SK-N-SH (cell line): ENCODE results near the gene ARHGEF4. TPM values are rescaled to one million over a fixed set of nuclear protein-coding genes. Genes with fewer than 3 reads are reported as not detected.

Experiments
- CTCF ChIA-PET: fragments of 300-600, 350-600 bp; formaldehyde crosslinking; extraction: SDS; loops from one replicate; lab custom pipeline; 2021; lab: Yijun Ruan, JAX
- POLR2A ChIA-PET: fragments of 350-600 bp; sonication (Branson Sonifier 250); formaldehyde crosslinking; extraction: SDS; loops from one replicate; lab custom pipeline; 2020; ENCODE audit warnings: antibody characterized with exemption, inconsistent platforms; lab: Yijun Ruan, JAX
- DNase-seq: peaks from one replicate; pipeline ENCODE4 v3.0.0; 2012
- H2AFZ ChIP-seq: fragments of 200-600 bp; sonication (generic); 2 replicates; pipeline ENCODE4 v1.8.1; 2016; ENCODE audit warnings: antibody characterized with exemption, mild to moderate bottlenecking, low read depth
- H3F3A ChIP-seq: fragments of 200-600 bp; sonication (generic); replicated peaks from 2 replicates; pipeline ENCODE3; 2016; ENCODE audit warnings: antibody characterized with exemption, mild to moderate bottlenecking; ENCODE audit not compliant: insufficient read depth
- H3K27ac ChIP-seq, 2 experiments: fragments of 200-500 bp in 1 of 2; fragments of 200-600 bp in 1 of 2; sonication (Bioruptor generic) in 1 of 2; sonication (generic), shearing (Covaris generic) in 1 of 2; 2 replicates each; pipeline versions ENCODE4 v1.5.1 to v1.6.1; 2014 to 2016; ENCODE audit warnings: low read depth in 2 of 2, inconsistent platforms in 1 of 2, low read length in 1 of 2, mild to moderate bottlenecking in 1 of 2, mixed read lengths in 1 of 2
- H3K27me3 ChIP-seq: fragments of 200-600 bp; sonication (generic), shearing (Covaris generic); 2 replicates; pipeline ENCODE4 v1.6.1; 2016; ENCODE audit warnings: mixed run types; ENCODE audit not compliant: insufficient read depth
- H3K36me3 ChIP-seq, 2 experiments: fragments of 200-500 bp in 1 of 2; fragments of 200-600 bp in 1 of 2; sonication (Bioruptor generic) in 1 of 2; sonication (generic) in 1 of 2; replicated peaks in 1 of 2; 2 replicates each; pipeline versions ENCODE3 to v1.5.1; 2014 to 2016; ENCODE audit warnings: low read length in 1 of 2, mild to moderate bottlenecking in 1 of 2; ENCODE audit not compliant: insufficient read depth in 2 of 2, control insufficient read depth in 1 of 2
- H3K4me1 ChIP-seq, 2 experiments: fragments of 200-500 bp in 1 of 2; fragments of 200-600 bp in 1 of 2; sonication (Bioruptor generic) in 1 of 2; sonication (generic), shearing (Covaris generic) in 1 of 2; 2 replicates each; pipeline versions ENCODE4 v1.5.1 to v1.6.1; 2014 to 2016; ENCODE audit warnings: low read depth in 1 of 2, low read length in 1 of 2, mixed run types in 1 of 2; ENCODE audit not compliant: insufficient read depth in 2 of 2, control insufficient read depth in 1 of 2
- H3K4me2 ChIP-seq: fragments of 200-600 bp; sonication (generic), shearing (Covaris generic); 2 replicates; pipeline ENCODE4 v1.6.1; 2017; ENCODE audit warnings: mixed run types
- H3K4me3 ChIP-seq, 2 experiments: fragments of 200-500 bp in 1 of 2; fragments of 200-600 bp in 1 of 2; sonication (Bioruptor generic) in 1 of 2; sonication (generic), shearing (Covaris generic) in 1 of 2; 2 replicates each; pipeline versions ENCODE4 v1.5.1 to v1.8.1; 2014 to 2016; ENCODE audit warnings: low read depth in 2 of 2, inconsistent platforms in 1 of 2, low read length in 1 of 2, mild to moderate bottlenecking in 1 of 2, mixed read lengths in 1 of 2, moderate library complexity in 1 of 2
- H3K79me2 ChIP-seq: fragments of 200-600 bp; sonication (generic); 2 replicates; pipeline ENCODE4 v1.8.1; 2017; ENCODE audit warnings: mild to moderate bottlenecking; ENCODE audit not compliant: insufficient read depth
- H3K9ac ChIP-seq: fragments of 200-600 bp; sonication (generic); 2 replicates; pipeline ENCODE4 v1.6.1; 2017; ENCODE audit warnings: mixed run types
- H3K9me2 ChIP-seq: fragments of 200-600 bp; sonication (generic); 2 replicates; pipeline ENCODE4 v1.6.1; 2017; ENCODE audit warnings: mixed run types
- H3K9me3 ChIP-seq: fragments of 200-600 bp; sonication (generic); 2 replicates; pipeline ENCODE4 v1.6.1; 2017; ENCODE audit warnings: mixed run types, mild to moderate bottlenecking, moderate library complexity
- H4K20me1 ChIP-seq: fragments of 200-600 bp; sonication (generic); 2 replicates; pipeline ENCODE4 v1.6.1; 2017; ENCODE audit warnings: mild to moderate bottlenecking, mixed run types; ENCODE audit not compliant: insufficient read depth
- ELF1 ChIP-seq: IDR thresholded peaks from 2 replicates; pipeline ENCODE4 v1.4.0; 2012
- EP300 ChIP-seq, 2 experiments: IDR thresholded peaks; 2 replicates each; pipeline versions ENCODE4 v1.4.0 to v1.6.1; 2012; ENCODE audit warnings: borderline replicate concordance in 1 of 2, low read depth in 1 of 2, low read length in 1 of 2
- EZH2phosphoT487 ChIP-seq: fragments of 200-600 bp; sonication (generic); IDR thresholded peaks from 2 replicates; pipeline ENCODE4 v1.6.1; 2017; ENCODE audit warnings: low read depth, mixed run types, mild to moderate bottlenecking, antibody characterized with exemption, moderate library complexity, borderline replicate concordance
- GABPA ChIP-seq: IDR thresholded peaks from 2 replicates; pipeline ENCODE4 v1.4.0; 2012; ENCODE audit warnings: low read depth, mild to moderate bottlenecking
- MAX ChIP-seq: IDR thresholded peaks from 2 replicates; pipeline ENCODE4 v1.4.0; 2012; ENCODE audit warnings: low read depth
- MXI1 ChIP-seq: IDR thresholded peaks from 2 replicates; pipeline ENCODE4 v1.6.1; 2012; ENCODE audit warnings: mild to moderate bottlenecking, low read depth, low read length, improper control_type of control experiment
- POLR2AphosphoS5 ChIP-seq: IDR thresholded peaks from 2 replicates; pipeline ENCODE4 v1.6.1; 2012; ENCODE audit warnings: low read depth, low read length
- RAD21 ChIP-seq: IDR thresholded peaks from 2 replicates; pipeline ENCODE4 v1.6.1; 2012; ENCODE audit warnings: mild to moderate bottlenecking, low read length
- TAF1 ChIP-seq: IDR thresholded peaks from 2 replicates; pipeline ENCODE4 v1.6.1; 2012; ENCODE audit warnings: low read depth, mild to moderate bottlenecking, low read length, moderate library complexity, borderline replicate concordance
- TEAD4 ChIP-seq: IDR thresholded peaks from 2 replicates; pipeline ENCODE4 v1.4.0; 2012; ENCODE audit warnings: mild to moderate bottlenecking, borderline replicate concordance; ENCODE audit not compliant: insufficient read depth
- WGBS: methylation state at CpG from one replicate; pipeline ENCODE4 v1.1.6; 2017; ENCODE audit warnings: low lambda C conversion rate; 5-methylcytosine and 5-hydroxymethylcytosine counted together
- polyA plus RNA-seq, 3 experiments: library from polyadenylated mRNA; depleted of rRNA; stranded (reverse); fragments of >200 nt; gene quantifications; 2 replicates each; pipeline ENCODE4 v1.2.3, GENCODE V29; 2012
- TF ChIP-seq, protein P1 (sequence below): IDR thresholded peaks from 2 replicates; pipeline ENCODE4; 2012
- TF ChIP-seq, protein P2 (sequence below): fragments of 150-350 bp; IDR thresholded peaks from 2 replicates; pipeline ENCODE4 v1.6.1; 2016; ENCODE audit warnings: mild to moderate bottlenecking, low read depth, low read length
- TF ChIP-seq, protein P3 (sequence below): IDR thresholded peaks from 2 replicates; pipeline ENCODE4 v1.4.0; 2012; ENCODE audit warnings: low read depth, borderline replicate concordance

The ARHGEF4 gene
- polyA plus RNA-seq, 1 of the 3 experiments (the other 2 are of a cell fraction): 2.3 TPM

GRCh38 chr2:131006561-131006960 lies 169.8 kb downstream of the ARHGEF4 start:
- peaks cover 0 to 12% of the 10 kb centered on the region in 2 experiments; a peak in 1 of 4 replicates for H3K4me1 ChIP-seq
- H3K27ac ChIP-seq: no peak overlapping the region
- no peak overlapping the region for H2AFZ ChIP-seq
- no peak overlapping the region for H3K9ac ChIP-seq
- ChIA-PET CTCF (interaction anchor here (0.8 to 1.6 kb wide), 2 partner anchors 10 to 86 kb away, joined by 3 read pairs; no protein-coding TSS in a partner anchor), POLR2A (no interaction called here)
- H3K36me3 ChIP-seq: no peaks in the 10 kb centered on the region
- no peak overlapping the region for H3K4me3 ChIP-seq
- no peak overlapping the region for H3K4me2 ChIP-seq
- H3F3A ChIP-seq: no peaks in the 10 kb centered on the region
- TF ChIP-seq TEAD4: no peak
- no peak for TF ChIP-seq TAF1
- no peaks in the 10 kb centered on the region for H3K9me2 ChIP-seq
- DNase-seq: no peak
- H4K20me1 ChIP-seq: no peaks in the 10 kb centered on the region
- H3K79me2 ChIP-seq: no peaks in the 10 kb centered on the region
- no peaks in the 10 kb centered on the region for H3K9me3 ChIP-seq
- 56% methylated on average over 2 of the region's 2 CpGs for WGBS
- no peaks in the 10 kb centered on the region; the same call in 1 of the 2 replicates for H3K27me3 ChIP-seq

DNA sequence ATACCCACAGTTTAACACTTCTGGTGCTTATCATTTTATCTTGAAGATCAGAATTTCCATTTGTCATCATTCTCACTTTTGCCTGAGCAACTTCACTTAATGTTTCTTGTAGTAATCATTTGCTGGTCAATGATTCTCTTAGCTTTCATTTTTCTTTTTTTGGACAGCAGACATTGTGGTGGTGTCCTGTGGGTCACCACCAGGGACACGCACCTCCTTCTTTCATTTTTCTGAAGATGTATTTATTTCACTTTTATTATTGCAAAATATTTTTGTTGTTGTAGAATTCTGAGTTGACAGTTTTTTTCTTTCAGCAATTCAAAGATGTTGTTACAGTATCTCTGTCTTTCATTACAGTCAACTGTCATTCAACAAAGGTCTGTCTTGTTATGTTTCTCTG lies 172.3 kb downstream of the ARHGEF4 start:
- POLR2A ChIA-PET: no interaction called here

More for the DNA sequence above, 172.3 kb downstream of the ARHGEF4 start:
- TF ChIP-seq MAX (no peak), EZH2phosphoT487 (no peak), ELF1 (no peak), GABPA (no peak), MXI1 (no peak), EP300 (IDR thresholded peaks at IDR 0.05; ENCODE audit: borderline replicate concordance in 1 of 2, low read depth in 1 of 2, low read length in 1 of 2) (no peak), RAD21 (no peak), POLR2AphosphoS5 (no peak)
- TF ChIP-seq, protein P1, sequence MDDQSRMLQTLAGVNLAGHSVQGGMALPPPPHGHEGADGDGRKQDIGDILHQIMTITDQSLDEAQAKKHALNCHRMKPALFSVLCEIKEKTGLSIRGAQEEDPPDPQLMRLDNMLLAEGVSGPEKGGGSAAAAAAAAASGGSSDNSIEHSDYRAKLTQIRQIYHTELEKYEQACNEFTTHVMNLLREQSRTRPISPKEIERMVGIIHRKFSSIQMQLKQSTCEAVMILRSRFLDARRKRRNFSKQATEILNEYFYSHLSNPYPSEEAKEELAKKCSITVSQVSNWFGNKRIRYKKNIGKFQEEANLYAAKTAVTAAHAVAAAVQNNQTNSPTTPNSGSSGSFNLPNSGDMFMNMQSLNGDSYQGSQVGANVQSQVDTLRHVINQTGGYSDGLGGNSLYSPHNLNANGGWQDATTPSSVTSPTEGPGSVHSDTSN: no peak
- TF ChIP-seq, protein P2, sequence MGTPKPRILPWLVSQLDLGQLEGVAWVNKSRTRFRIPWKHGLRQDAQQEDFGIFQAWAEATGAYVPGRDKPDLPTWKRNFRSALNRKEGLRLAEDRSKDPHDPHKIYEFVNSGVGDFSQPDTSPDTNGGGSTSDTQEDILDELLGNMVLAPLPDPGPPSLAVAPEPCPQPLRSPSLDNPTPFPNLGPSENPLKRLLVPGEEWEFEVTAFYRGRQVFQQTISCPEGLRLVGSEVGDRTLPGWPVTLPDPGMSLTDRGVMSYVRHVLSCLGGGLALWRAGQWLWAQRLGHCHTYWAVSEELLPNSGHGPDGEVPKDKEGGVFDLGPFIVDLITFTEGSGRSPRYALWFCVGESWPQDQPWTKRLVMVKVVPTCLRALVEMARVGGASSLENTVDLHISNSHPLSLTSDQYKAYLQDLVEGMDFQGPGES: no peak
- TF ChIP-seq, protein P3, sequence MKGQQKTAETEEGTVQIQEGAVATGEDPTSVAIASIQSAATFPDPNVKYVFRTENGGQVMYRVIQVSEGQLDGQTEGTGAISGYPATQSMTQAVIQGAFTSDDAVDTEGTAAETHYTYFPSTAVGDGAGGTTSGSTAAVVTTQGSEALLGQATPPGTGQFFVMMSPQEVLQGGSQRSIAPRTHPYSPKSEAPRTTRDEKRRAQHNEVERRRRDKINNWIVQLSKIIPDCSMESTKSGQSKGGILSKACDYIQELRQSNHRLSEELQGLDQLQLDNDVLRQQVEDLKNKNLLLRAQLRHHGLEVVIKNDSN: no peak
- CTCF ChIA-PET: no interaction called here
- Histone ChIP-seq H3K9ac (no peak overlapping the region), H2AFZ (no peak overlapping the region), H4K20me1 (no peaks in the 10 kb centered on the region), H3K4me1 (peaks cover 0 to 12% of the 10 kb centered on the region in 2 experiments; a peak in 1 of 4 replicates), H3K79me2 (no peaks in the 10 kb centered on the region), H3K4me3 (no peak overlapping the region), H3K4me2 (no peak overlapping the region), H3K9me2 (no peaks in the 10 kb centered on the region), H3K9me3 (no peaks in the 10 kb centered on the region), H3F3A (no peaks in the 10 kb centered on the region), H3K27ac (no peak overlapping the region), H3K36me3 (no peaks in the 10 kb centered on the region), H3K27me3 (no peaks in the 10 kb centered on the region; the same call in 1 of the 2 replicates)
- 79% methylated on average over 1 of the region's 1 CpG for WGBS
- DNase-seq: no peak
